Esophagus muscularis mucosa (tissue), 4 donors: ENCODE data around the gene ZNF473. TPM values are rescaled to one million over a fixed set of nuclear protein-coding genes. Genes with fewer than 3 reads are reported as not detected.

Experiments
- DNase-seq: peaks from one replicate; pipeline ENCODE4 v3.0.0-alpha.2; 2017; ENCODE audit errors: extremely low spot score
- H3K27ac ChIP-seq, 4 donors: fragments of 200-600 bp; sonication (generic); replicated peaks in 1 of 4; 1 replicate in 3 of 4; 2 replicates in 1 of 4; pipeline ENCODE4 v1.5.1; 2016 to 2019; ENCODE audit warnings: mild to moderate bottlenecking in 1 of 4
- H3K27me3 ChIP-seq, 4 donors: fragments of 200-600 bp; sonication (generic); one replicate each; pipeline versions ENCODE4 v1.5.1 to v1.6.0; 2016 to 2019
- H3K36me3 ChIP-seq, 4 donors: fragments of 200-600 bp; sonication (generic); one replicate each; pipeline ENCODE4 v1.5.1; 2016 to 2019
- H3K4me1 ChIP-seq, 4 donors: fragments of 200-600 bp; sonication (generic); one replicate each; pipeline ENCODE4 v1.5.1; 2016 to 2019
- H3K4me3 ChIP-seq, 4 donors: fragments of 200-600 bp; sonication (generic); 1 replicate in 2 of 4; 2 replicates in 2 of 4; pipeline ENCODE4 v1.5.1; 2016 to 2019; ENCODE audit warnings: mild to moderate bottlenecking in 4 of 4, moderate library complexity in 1 of 4
- H3K9me3 ChIP-seq, 4 donors: fragments of 200-600 bp; sonication (generic); 1 replicate in 3 of 4; 2 replicates in 1 of 4; pipeline ENCODE4 v1.5.1; 2016 to 2019
- CTCF ChIP-seq, 3 experiments: fragments of 200-600 bp in 2 of 3; fragments of 450-650 bp in 1 of 3; sonication (generic) in 2 of 3; IDR thresholded peaks; one replicate each; pipeline ENCODE4 v1.5.1; 2017 to 2019; ENCODE audit warnings: antibody characterized with exemption in 3 of 3, mild to moderate bottlenecking in 2 of 3, moderate library complexity in 1 of 3
- EP300 ChIP-seq: sonication (generic); formaldehyde crosslinking; IDR thresholded peaks from one replicate; pipeline ENCODE4 v1.6.1; 2017; ENCODE audit warnings: antibody characterized with exemption
- POLR2A ChIP-seq: fragments of 450-650 bp; IDR thresholded peaks from one replicate; pipeline ENCODE4 v1.6.1; 2017; ENCODE audit warnings: antibody characterized with exemption, moderate library complexity, mild to moderate bottlenecking, low read depth
- POLR2AphosphoS5 ChIP-seq, 2 donors: sonication (generic); formaldehyde crosslinking; IDR thresholded peaks; one replicate each; pipeline ENCODE4 v1.6.1; 2017; ENCODE audit warnings: antibody characterized with exemption in 2 of 2
- WGBS: methylation state at CpG from one replicate; pipeline ENCODE4 v1.1.5; 2018; 5-methylcytosine and 5-hydroxymethylcytosine counted together
- intact Hi-C: fragments of 100-400 bp; cut with DNase I; formaldehyde crosslinking; loops from one replicate; pipeline ENCODE4 v1.15.1; 2023
- total RNA-seq, 4 donors: library from RNA; depleted of rRNA; stranded (reverse); fragments of >200 nt; gene quantifications; one replicate each; pipeline versions ENCODE4 v1.1.0 to v1.2.1, GENCODE V29; 2016

ZNF473 gene
- total RNA-seq, 4 donors from 2014 or later = 5.9 to 8.4 (median 7.3) TPM

DNA sequence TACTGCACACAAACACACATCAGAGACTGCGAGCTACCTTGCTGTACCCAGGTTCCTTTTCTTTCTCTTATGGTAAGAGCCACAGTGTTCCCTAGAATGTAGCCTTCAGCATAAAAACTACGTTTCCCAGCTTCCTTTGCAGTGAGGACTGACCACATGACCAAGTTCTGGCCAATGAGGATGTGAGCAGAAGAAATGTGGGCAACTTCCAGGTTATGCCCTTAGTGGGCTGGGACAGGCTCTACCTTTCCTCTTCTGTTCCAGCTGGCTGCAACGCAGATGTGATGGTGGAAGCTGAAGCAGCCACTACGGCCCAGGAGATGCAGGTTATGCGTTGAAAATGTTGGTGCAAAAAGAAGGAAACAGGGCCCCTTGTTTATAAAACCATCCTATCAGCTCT is 28.1 kb upstream of the ZNF473 start:
- intact Hi-C loops = no loop called here
- peaks cover 0 to 21% (median 15%) of the 10 kb centered on the region in 4 donors for H3K4me1 ChIP-seq
- no peaks in the 10 kb centered on the region for H3K9me3 ChIP-seq
- 62% methylated on average over 5 of the region's 5 CpGs for WGBS
- H3K27me3 ChIP-seq = no peaks in the 10 kb centered on the region
- peaks cover 67 to 100% (median 99%) of the 10 kb centered on the region in 4 donors for H3K36me3 ChIP-seq
- H3K27ac ChIP-seq = no peak overlapping the region
- TF ChIP-seq POLR2A (no peak), EP300 (no peak)
- H3K4me3 ChIP-seq = no peak overlapping the region
- DNase-seq = no peak

GRCh38 chr19:49999371-50000010 is 26.3 kb upstream of the ZNF473 start:
- Histone ChIP-seq H3K9me3 (no peaks in the 10 kb centered on the region), H3K27me3 (no peaks in the 10 kb centered on the region), H3K36me3 (peaks cover 58 to 98% (median 92%) of the 10 kb centered on the region in 4 donors), H3K4me1 (peaks cover 10 to 39% (median 32%) of the 10 kb centered on the region in 4 donors), H3K4me3 (no peak overlapping the region), H3K27ac (no peak overlapping the region)
- DNase-seq = no peak
- 100% methylated on average over 2 of the region's 6 CpGs for WGBS
- TF ChIP-seq EP300 (no peak), CTCF (IDR thresholded peaks at IDR 0.05) (no peak), POLR2AphosphoS5 (IDR thresholded peaks at IDR 0.05) (no peak), POLR2A (no peak)
- intact Hi-C loops = no loop called here

- intact Hi-C loops = no loop called here
- H3K27me3 ChIP-seq = no peaks in the 10 kb centered on the region
Observed at GRCh38 chr19:50000038-50000840, 25.6 kb upstream of the ZNF473 start.

GRCh38 chr19:50000841-50001557 is 24.8 kb upstream of the ZNF473 start:
- Histone ChIP-seq H3K27me3 (no peaks in the 10 kb centered on the region), H3K36me3 (peaks cover 43 to 98% (median 89%) of the 10 kb centered on the region in 4 donors), H3K4me3 (no peak overlapping the region), H3K27ac (no peak overlapping the region), H3K9me3 (no peaks in the 10 kb centered on the region), H3K4me1 (peaks cover 15 to 48% (median 39%) of the 10 kb centered on the region in 4 donors)
- TF ChIP-seq POLR2A = no peak
- TF ChIP-seq EP300 = no peak
- no peak for TF ChIP-seq CTCF (IDR thresholded peaks at IDR 0.05)
- no peak for TF ChIP-seq POLR2AphosphoS5 (IDR thresholded peaks at IDR 0.05)
- DNase-seq = no peak
- 88% methylated on average over 14 of the region's 16 CpGs for WGBS
- intact Hi-C loops = no loop called here

More at GRCh38 chr19:50000038-50000840, 25.6 kb upstream of the ZNF473 start:
- Histone ChIP-seq H3K4me3 (no peak overlapping the region), H3K27ac (no peak overlapping the region), H3K36me3 (peaks cover 51 to 98% (median 90%) of the 10 kb centered on the region in 4 donors), H3K4me1 (peaks cover 15 to 47% (median 39%) of the 10 kb centered on the region in 4 donors), H3K9me3 (no peaks in the 10 kb centered on the region)
- TF ChIP-seq CTCF (IDR thresholded peaks at IDR 0.05) = no peak
- no peak for TF ChIP-seq POLR2A
- no peak for TF ChIP-seq POLR2AphosphoS5 (IDR thresholded peaks at IDR 0.05)
- no peak for TF ChIP-seq EP300
- no peak for DNase-seq
- WGBS = 89% methylated on average over 20 of the region's 20 CpGs

DNA sequence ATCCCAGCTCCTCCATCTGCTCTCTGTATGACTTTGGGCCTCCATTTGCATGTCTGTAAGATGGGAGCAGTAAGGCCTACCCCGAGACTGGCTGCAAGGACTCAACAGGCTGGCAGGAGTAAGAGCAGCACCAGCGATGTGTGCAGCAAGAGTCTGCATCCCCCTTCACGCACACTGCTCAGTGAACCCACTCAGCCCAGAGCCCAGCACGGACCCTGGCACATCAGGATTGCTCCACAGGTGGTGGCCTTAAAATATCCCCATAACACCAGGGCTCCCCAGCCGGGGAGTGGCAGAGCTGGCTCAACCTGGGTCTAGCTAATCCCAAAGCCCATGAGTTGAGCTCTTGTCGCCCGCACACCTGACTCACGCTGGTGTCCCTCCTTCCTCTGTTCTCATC is 24.0 kb upstream of the ZNF473 start:
- DNase-seq = no peak
- H3K36me3 ChIP-seq = peaks cover 42 to 98% (median 89%) of the 10 kb centered on the region in 4 donors
- intact Hi-C loops = no loop called here
- peaks cover 15 to 48% (median 39%) of the 10 kb centered on the region in 4 donors for H3K4me1 ChIP-seq
- H3K27me3 ChIP-seq = no peaks in the 10 kb centered on the region
- 83% methylated on average over 8 of the region's 8 CpGs for WGBS
- no peaks in the 10 kb centered on the region for H3K9me3 ChIP-seq
- H3K4me3 ChIP-seq = no peak overlapping the region
- H3K27ac ChIP-seq = no peak overlapping the region
- TF ChIP-seq CTCF (IDR thresholded peaks at IDR 0.05) (no peak), POLR2AphosphoS5 (IDR thresholded peaks at IDR 0.05) (no peak), EP300 (no peak), POLR2A (no peak)
